K562 (cell line): ENCODE results near the gene INCA1.

Experiments used
- ELF1 ChIP-seq: fragments of 200-800 bp; sonication (Bioruptor generic); IDR thresholded peaks from 2 replicates; pipeline ENCODE4 v1.6.1; 2016; ENCODE audit warnings: missing genetic modification characterization, missing compliant biosample characterization
- MAFF ChIP-seq: IDR thresholded peaks from 2 replicates; pipeline ENCODE4 v1.6.1; 2012; ENCODE audit warnings: low read length, improper control_type of control experiment
- RFX5 ChIP-seq: IDR thresholded peaks from 2 replicates; pipeline ENCODE4 v1.6.1; 2011; ENCODE audit warnings: low read depth, mild to moderate bottlenecking, improper control_type of control experiment, low read length
- TAF1 ChIP-seq: IDR thresholded peaks from 2 replicates; pipeline ENCODE4 v1.6.1; 2011; ENCODE audit warnings: mild to moderate bottlenecking, low read length, moderate library complexity; ENCODE audit not compliant: insufficient read depth, control insufficient read depth, severe bottlenecking; ENCODE audit errors: extremely low read depth
- TF ChIP-seq, protein P1 (sequence below), 3 experiments: IDR thresholded peaks in 2 of 3; conservative IDR thresholded peaks in 1 of 3; 2 replicates each; pipeline ENCODE4 v1.5.1; 2011 to 2012; ENCODE audit warnings: low read length in 3 of 3, mild to moderate bottlenecking in 3 of 3, control low read depth in 2 of 3, improper control_type of control experiment in 1 of 3, inconsistent platforms in 1 of 3, low read depth in 1 of 3, mixed read lengths in 1 of 3, moderate library complexity in 1 of 3; ENCODE audit not compliant: insufficient read depth in 2 of 3
- TF ChIP-seq, protein P2 (sequence below): sonication (generic); formaldehyde crosslinking; IDR thresholded peaks from 2 replicates; pipeline ENCODE4 v1.5.0; 2020; ENCODE audit warnings: missing genetic modification reagents

DNA sequence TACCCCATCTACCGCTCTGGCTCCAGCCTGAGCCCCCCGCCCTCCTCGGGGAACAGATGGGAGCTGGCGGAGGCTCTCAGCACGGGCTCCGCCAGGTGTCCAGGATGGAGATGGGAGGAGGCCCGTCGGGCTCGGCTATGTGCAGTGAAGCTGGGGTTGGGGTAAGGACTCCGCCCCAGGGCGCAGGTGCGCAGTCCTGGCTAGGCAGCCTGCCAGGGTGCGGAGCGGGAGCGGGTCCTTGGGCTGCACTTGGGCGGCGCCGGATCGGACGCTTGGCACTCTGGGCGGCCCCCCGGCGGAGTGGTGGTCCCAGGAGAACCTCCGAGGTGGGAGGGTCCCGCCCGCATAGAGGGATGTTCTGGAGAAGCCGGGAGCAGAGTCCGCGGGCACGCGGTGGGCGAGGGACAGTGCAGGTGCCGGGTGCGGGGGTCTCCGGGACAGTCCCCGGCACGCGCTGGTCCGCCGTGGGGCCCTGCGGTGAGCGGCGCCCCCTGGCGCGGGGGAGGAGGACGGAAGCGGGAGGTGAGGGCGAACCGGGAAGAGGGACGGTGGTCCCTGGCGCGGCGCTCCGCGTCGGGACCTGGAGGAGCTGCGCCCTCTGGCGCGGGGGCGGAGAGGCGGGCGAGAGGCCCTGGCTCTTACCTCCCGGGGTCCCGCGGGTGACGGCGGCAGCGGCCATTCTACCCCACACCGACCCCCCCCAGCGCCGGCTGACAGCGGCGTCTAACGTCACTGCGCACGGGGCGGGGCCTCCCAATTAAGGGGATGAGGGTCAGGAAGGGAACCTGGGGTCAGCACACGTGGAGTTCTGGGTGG is 10.2 kb downstream of the INCA1 start, which contains the start of gene CAMTA2:
- TF ChIP-seq, protein P1, sequence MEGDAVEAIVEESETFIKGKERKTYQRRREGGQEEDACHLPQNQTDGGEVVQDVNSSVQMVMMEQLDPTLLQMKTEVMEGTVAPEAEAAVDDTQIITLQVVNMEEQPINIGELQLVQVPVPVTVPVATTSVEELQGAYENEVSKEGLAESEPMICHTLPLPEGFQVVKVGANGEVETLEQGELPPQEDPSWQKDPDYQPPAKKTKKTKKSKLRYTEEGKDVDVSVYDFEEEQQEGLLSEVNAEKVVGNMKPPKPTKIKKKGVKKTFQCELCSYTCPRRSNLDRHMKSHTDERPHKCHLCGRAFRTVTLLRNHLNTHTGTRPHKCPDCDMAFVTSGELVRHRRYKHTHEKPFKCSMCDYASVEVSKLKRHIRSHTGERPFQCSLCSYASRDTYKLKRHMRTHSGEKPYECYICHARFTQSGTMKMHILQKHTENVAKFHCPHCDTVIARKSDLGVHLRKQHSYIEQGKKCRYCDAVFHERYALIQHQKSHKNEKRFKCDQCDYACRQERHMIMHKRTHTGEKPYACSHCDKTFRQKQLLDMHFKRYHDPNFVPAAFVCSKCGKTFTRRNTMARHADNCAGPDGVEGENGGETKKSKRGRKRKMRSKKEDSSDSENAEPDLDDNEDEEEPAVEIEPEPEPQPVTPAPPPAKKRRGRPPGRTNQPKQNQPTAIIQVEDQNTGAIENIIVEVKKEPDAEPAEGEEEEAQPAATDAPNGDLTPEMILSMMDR (IDR thresholded peaks at IDR 0.05 in 2 of 3, conservative IDR thresholded peaks at IDR 0.05 in 1 of 3; ENCODE audit: insufficient read depth in 2 of 3, low read depth in 1 of 3, low read length in 3 of 3): peak; percentile 61 to 74 (median 65)
- TF ChIP-seq MAFF (no peak), TAF1 (peak; percentile 59), RFX5 (no peak), ELF1 (tag) (peak; percentile 84)
- TF ChIP-seq, protein P2, sequence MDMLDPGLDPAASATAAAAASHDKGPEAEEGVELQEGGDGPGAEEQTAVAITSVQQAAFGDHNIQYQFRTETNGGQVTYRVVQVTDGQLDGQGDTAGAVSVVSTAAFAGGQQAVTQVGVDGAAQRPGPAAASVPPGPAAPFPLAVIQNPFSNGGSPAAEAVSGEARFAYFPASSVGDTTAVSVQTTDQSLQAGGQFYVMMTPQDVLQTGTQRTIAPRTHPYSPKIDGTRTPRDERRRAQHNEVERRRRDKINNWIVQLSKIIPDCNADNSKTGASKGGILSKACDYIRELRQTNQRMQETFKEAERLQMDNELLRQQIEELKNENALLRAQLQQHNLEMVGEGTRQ (CRISPR knock-in tag): no peak
